HEK293 (cell line): ENCODE measurements around the gene PDE8B.

ENCODE experiments used
- CTCF ChIA-PET: fragments of 350-600 bp; formaldehyde crosslinking; extraction: SDS; loops from one replicate; lab custom pipeline; 2021; ENCODE audit warnings: antibody characterized with exemption; lab: Yijun Ruan, JAX
- POLR2A ChIA-PET: fragments of 300-600 bp; formaldehyde crosslinking; extraction: SDS; loops from one replicate; lab custom pipeline; 2020; ENCODE audit warnings: antibody characterized with exemption, inconsistent platforms; lab: Yijun Ruan, JAX
- H3K27ac ChIP-seq: fragments of 200-500 bp; sonication (Bioruptor generic); 2 replicates; pipeline ENCODE4 v1.5.1; 2014; ENCODE audit warnings: low read depth, low read length, control low read depth, inconsistent platforms; ENCODE audit errors: extremely low read depth
- H3K36me3 ChIP-seq, 2 experiments: fragments of 200-500 bp in 1 of 2; sonication (Bioruptor generic) in 1 of 2; 1 replicate in 1 of 2; 2 replicates in 1 of 2; pipeline ENCODE4 v1.5.1; 2014 to 2017; ENCODE audit warnings: inconsistent platforms in 2 of 2, low read length in 2 of 2; ENCODE audit not compliant: control insufficient read depth in 2 of 2, insufficient read depth in 1 of 2
- H3K4me1 ChIP-seq: fragments of 200-500 bp; sonication (Bioruptor generic); 2 replicates; pipeline ENCODE4 v1.5.1; 2014; ENCODE audit warnings: mild to moderate bottlenecking, low read length, inconsistent platforms; ENCODE audit not compliant: control insufficient read depth, insufficient read depth
- H3K4me3 ChIP-seq: 2 replicates; pipeline ENCODE4 v1.5.1; 2011; ENCODE audit warnings: low read depth, mild to moderate bottlenecking, control low read depth, low read length, moderate library complexity
- H3K9me3 ChIP-seq: fragments of 200-500 bp; sonication (Bioruptor generic); 2 replicates; pipeline ENCODE4 v1.5.1; 2014; ENCODE audit warnings: low read depth, low read length, inconsistent platforms; ENCODE audit not compliant: control insufficient read depth, insufficient read depth
- FEZF1 ChIP-seq: fragments of 450-650 bp; formaldehyde crosslinking; IDR thresholded peaks from 2 replicates; pipeline ENCODE4 v1.5.1; 2016; ENCODE audit warnings: missing biosample characterization, missing genetic modification characterization
- KLF10 ChIP-seq: fragments of 450-650 bp; IDR thresholded peaks from 2 replicates; pipeline ENCODE4 v1.5.1; 2018; ENCODE audit warnings: missing biosample characterization, mild to moderate bottlenecking, missing genetic modification characterization
- KLF8 ChIP-seq: fragments of 450-650 bp; formaldehyde crosslinking; IDR thresholded peaks from 2 replicates; pipeline ENCODE4 v1.5.1; 2016; ENCODE audit warnings: missing biosample characterization, missing genetic modification characterization
- MEIS1 ChIP-seq: sonication (generic); formaldehyde crosslinking; IDR thresholded peaks from 2 replicates; pipeline ENCODE4 v1.8.1; 2022; ENCODE audit warnings: missing genetic modification reagents, mild to moderate bottlenecking, borderline replicate concordance
- MYNN ChIP-seq: fragments of 450-650 bp; formaldehyde crosslinking; IDR thresholded peaks from 2 replicates; pipeline ENCODE4 v1.5.1; 2016; ENCODE audit warnings: missing biosample characterization, missing genetic modification characterization, borderline replicate concordance
- REPIN1 ChIP-seq: fragments of 450-650 bp; formaldehyde crosslinking; IDR thresholded peaks from 2 replicates; pipeline ENCODE4 v1.5.1; 2017; ENCODE audit warnings: missing biosample characterization, missing genetic modification characterization, low read depth
- SCRT1 ChIP-seq: fragments of 450-650 bp; formaldehyde crosslinking; IDR thresholded peaks from 2 replicates; pipeline ENCODE4 v1.5.1; 2016; ENCODE audit warnings: missing biosample characterization, missing genetic modification characterization, borderline replicate concordance
- ZBTB1 ChIP-seq: fragments of 450-650 bp; formaldehyde crosslinking; IDR thresholded peaks from 2 replicates; pipeline ENCODE4 v1.5.1; 2016; ENCODE audit warnings: missing biosample characterization, missing genetic modification characterization
- ZIC2 ChIP-seq: fragments of 450-650 bp; formaldehyde crosslinking; IDR thresholded peaks from 2 replicates; pipeline ENCODE4 v1.5.1; 2016; ENCODE audit warnings: missing biosample characterization, missing genetic modification characterization
- ZNF112 ChIP-seq: fragments of 450-650 bp; formaldehyde crosslinking; IDR thresholded peaks from 2 replicates; pipeline ENCODE4 v1.5.0; 2017; ENCODE audit warnings: missing biosample characterization, missing genetic modification characterization
- ZNF169 ChIP-seq: fragments of 450-650 bp; formaldehyde crosslinking; IDR thresholded peaks from 2 replicates; pipeline ENCODE4 v1.5.1; 2016; ENCODE audit warnings: missing biosample characterization, missing genetic modification characterization
- ZNF214 ChIP-seq: fragments of 450-650 bp; formaldehyde crosslinking; IDR thresholded peaks from 2 replicates; pipeline ENCODE4 v1.5.1; 2017; ENCODE audit warnings: missing biosample characterization, mild to moderate bottlenecking, missing genetic modification characterization, borderline replicate concordance
- ZNF223 ChIP-seq: fragments of 450-650 bp; formaldehyde crosslinking; IDR thresholded peaks from 2 replicates; pipeline ENCODE4 v1.5.1; 2016; ENCODE audit warnings: missing biosample characterization, missing genetic modification characterization
- ZNF239 ChIP-seq: fragments of 450-650 bp; formaldehyde crosslinking; IDR thresholded peaks from 2 replicates; pipeline ENCODE4 v1.5.1; 2016; ENCODE audit warnings: missing biosample characterization, missing genetic modification characterization
- ZNF350 ChIP-seq: fragments of 450-650 bp; formaldehyde crosslinking; IDR thresholded peaks from 2 replicates; pipeline ENCODE4 v1.5.0; 2017; ENCODE audit warnings: missing biosample characterization, mild to moderate bottlenecking, missing genetic modification characterization
- ZNF354C ChIP-seq: fragments of 450-650 bp; formaldehyde crosslinking; IDR thresholded peaks from 2 replicates; pipeline ENCODE4 v1.5.1; 2016; ENCODE audit warnings: missing biosample characterization, missing genetic modification characterization, low read depth, borderline replicate concordance
- ZNF423 ChIP-seq: fragments of 450-650 bp; formaldehyde crosslinking; IDR thresholded peaks from 2 replicates; pipeline ENCODE4 v1.5.1; 2016; ENCODE audit warnings: missing biosample characterization, missing genetic modification characterization
- ZNF433 ChIP-seq: fragments of 450-650 bp; formaldehyde crosslinking; IDR thresholded peaks from 2 replicates; pipeline ENCODE4 v1.5.1; 2016; ENCODE audit warnings: missing biosample characterization, missing genetic modification characterization, low read depth
- ZNF501 ChIP-seq: fragments of 450-650 bp; formaldehyde crosslinking; IDR thresholded peaks from 2 replicates; pipeline ENCODE4 v1.5.1; 2016; ENCODE audit warnings: missing biosample characterization, missing genetic modification characterization
- ZNF549 ChIP-seq: fragments of 450-650 bp; IDR thresholded peaks from 2 replicates; pipeline ENCODE4 v1.5.1; 2018; ENCODE audit warnings: missing biosample characterization, missing genetic modification characterization, mild to moderate bottlenecking, inconsistent platforms, moderate library complexity
- ZNF555 ChIP-seq: fragments of 450-650 bp; formaldehyde crosslinking; conservative IDR thresholded peaks from 2 replicates; pipeline ENCODE4 v1.5.1; 2017; ENCODE audit warnings: missing biosample characterization, mild to moderate bottlenecking, missing genetic modification characterization, inconsistent platforms
- ZNF561 ChIP-seq: fragments of 450-650 bp; IDR thresholded peaks from 2 replicates; pipeline ENCODE4 v1.5.1; 2018; ENCODE audit warnings: missing biosample characterization, missing genetic modification characterization, borderline replicate concordance
- ZNF629 ChIP-seq: fragments of 450-650 bp; formaldehyde crosslinking; IDR thresholded peaks from 2 replicates; pipeline ENCODE4 v1.5.1; 2017; ENCODE audit warnings: missing biosample characterization, missing genetic modification characterization
- ZNF670 ChIP-seq: fragments of 450-650 bp; formaldehyde crosslinking; IDR thresholded peaks from 2 replicates; pipeline ENCODE4 v1.5.1; 2016; ENCODE audit warnings: missing biosample characterization, missing genetic modification characterization, low read depth
- ZNF747 ChIP-seq: fragments of 450-650 bp; formaldehyde crosslinking; IDR thresholded peaks from 2 replicates; pipeline ENCODE4 v1.5.1; 2016; ENCODE audit warnings: missing biosample characterization, missing genetic modification characterization
- ZNF768 ChIP-seq: fragments of 450-650 bp; formaldehyde crosslinking; IDR thresholded peaks from 2 replicates; pipeline ENCODE4 v1.5.1; 2018; ENCODE audit warnings: missing biosample characterization, mild to moderate bottlenecking, missing genetic modification characterization
- ZNF776 ChIP-seq: fragments of 450-650 bp; formaldehyde crosslinking; IDR thresholded peaks from 2 replicates; pipeline ENCODE4 v1.5.0; 2017; ENCODE audit warnings: missing biosample characterization, missing genetic modification characterization, borderline replicate concordance
- ZXDB ChIP-seq: fragments of 450-650 bp; formaldehyde crosslinking; IDR thresholded peaks from 2 replicates; pipeline ENCODE4 v1.5.1; 2016; ENCODE audit warnings: missing biosample characterization, missing genetic modification characterization
- TF ChIP-seq, protein P1 (sequence below): fragments of 450-650 bp; formaldehyde crosslinking; IDR thresholded peaks from 2 replicates; pipeline ENCODE4 v1.5.1; 2016; ENCODE audit warnings: missing biosample characterization, missing genetic modification characterization
- TF ChIP-seq, protein P2 (sequence below): fragments of 450-650 bp; formaldehyde crosslinking; IDR thresholded peaks from 2 replicates; pipeline ENCODE4; 2016; ENCODE audit warnings: missing biosample characterization, missing genetic modification characterization
- TF ChIP-seq, protein P3 (sequence below): fragments of 450-650 bp; formaldehyde crosslinking; IDR thresholded peaks from 2 replicates; pipeline ENCODE4 v1.5.1; 2016; ENCODE audit warnings: missing biosample characterization, missing genetic modification characterization, low read depth

The PDE8B gene

DNA sequence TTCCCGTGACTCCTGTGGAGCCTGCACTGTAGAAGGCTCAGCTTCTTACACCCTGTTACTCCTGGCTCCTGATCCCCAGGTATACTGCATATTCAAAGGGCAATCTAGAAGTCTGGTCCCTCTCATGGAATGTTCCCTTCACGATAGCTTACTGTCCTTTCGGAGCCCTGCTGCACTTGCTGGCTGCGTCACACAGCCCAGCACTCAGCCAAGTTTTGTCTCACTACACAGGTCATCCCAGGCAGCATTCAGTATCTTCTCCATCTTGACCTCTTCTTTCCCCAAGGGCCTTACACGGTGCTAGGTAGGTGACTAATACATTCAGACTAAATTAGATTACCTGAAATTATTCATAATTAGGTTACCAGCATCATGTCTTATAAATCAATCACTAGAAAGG is 157.9 kb downstream of the PDE8B start:
- Histone ChIP-seq H3K9me3 (no peaks in the 10 kb centered on the region), H3K4me3 (no peak overlapping the region), H3K27ac (no peak overlapping the region), H3K4me1 (no peaks in the 10 kb centered on the region), H3K36me3 (no peaks in the 10 kb centered on the region)
- CTCF ChIA-PET = no interaction called here
- POLR2A ChIA-PET = no interaction called here
- TF ChIP-seq ZNF169 (tag by site-specific recombination) = no peak
- TF ChIP-seq ZNF354C (tag by site-specific recombination) = no peak
- TF ChIP-seq KLF8 (tag by site-specific recombination) = no peak
- no peak for TF ChIP-seq KLF10
- TF ChIP-seq ZNF112 = no peak
- TF ChIP-seq ZNF223 (tag by site-specific recombination) = no peak
- TF ChIP-seq, protein P1, sequence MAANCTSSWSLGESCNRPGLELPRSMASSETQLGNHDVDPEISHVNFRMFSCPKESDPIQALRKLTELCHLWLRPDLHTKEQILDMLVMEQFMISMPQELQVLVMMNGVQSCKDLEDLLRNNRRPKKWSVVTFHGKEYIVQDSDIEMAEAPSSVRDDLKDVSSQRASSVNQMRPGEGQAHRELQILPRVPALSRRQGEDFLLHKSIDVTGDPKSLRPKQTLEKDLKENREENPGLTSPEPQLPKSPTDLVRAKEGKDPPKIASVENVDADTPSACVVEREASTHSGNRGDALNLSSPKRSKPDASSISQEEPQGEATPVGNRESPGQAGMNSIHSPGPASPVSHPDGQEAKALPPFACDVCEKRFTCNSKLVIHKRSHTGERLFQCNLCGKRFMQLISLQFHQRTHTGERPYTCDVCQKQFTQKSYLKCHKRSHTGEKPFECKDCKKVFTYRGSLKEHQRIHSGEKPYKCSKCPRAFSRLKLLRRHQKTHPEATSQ (tag by site-specific recombination) = no peak
- no peak for TF ChIP-seq ZNF555
- no peak for TF ChIP-seq ZNF776 (tag by site-specific recombination)
- TF ChIP-seq ZNF350 (tag by site-specific recombination) = no peak
- TF ChIP-seq ZBTB1 (tag by site-specific recombination) = no peak
- TF ChIP-seq, protein P2, sequence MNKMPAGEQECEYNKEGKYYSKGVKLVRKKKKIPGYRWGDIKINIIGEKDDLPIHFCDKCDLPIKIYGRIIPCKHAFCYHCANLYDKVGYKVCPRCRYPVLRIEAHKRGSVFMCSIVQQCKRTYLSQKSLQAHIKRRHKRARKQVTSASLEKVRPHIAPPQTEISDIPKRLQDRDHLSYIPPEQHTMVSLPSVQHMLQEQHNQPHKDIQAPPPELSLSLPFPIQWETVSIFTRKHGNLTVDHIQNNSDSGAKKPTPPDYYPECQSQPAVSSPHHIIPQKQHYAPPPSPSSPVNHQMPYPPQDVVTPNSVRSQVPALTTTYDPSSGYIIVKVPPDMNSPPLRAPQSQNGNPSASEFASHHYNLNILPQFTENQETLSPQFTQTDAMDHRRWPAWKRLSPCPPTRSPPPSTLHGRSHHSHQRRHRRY (tag by site-specific recombination) = no peak
- no peak for TF ChIP-seq REPIN1 (tag by site-specific recombination)
- no peak for TF ChIP-seq ZNF768 (tag by site-specific recombination)
- TF ChIP-seq MEIS1 = no peak
- no peak for TF ChIP-seq ZNF214 (tag by site-specific recombination)
- TF ChIP-seq ZNF561 (tag by site-specific recombination) = no peak

DNA sequence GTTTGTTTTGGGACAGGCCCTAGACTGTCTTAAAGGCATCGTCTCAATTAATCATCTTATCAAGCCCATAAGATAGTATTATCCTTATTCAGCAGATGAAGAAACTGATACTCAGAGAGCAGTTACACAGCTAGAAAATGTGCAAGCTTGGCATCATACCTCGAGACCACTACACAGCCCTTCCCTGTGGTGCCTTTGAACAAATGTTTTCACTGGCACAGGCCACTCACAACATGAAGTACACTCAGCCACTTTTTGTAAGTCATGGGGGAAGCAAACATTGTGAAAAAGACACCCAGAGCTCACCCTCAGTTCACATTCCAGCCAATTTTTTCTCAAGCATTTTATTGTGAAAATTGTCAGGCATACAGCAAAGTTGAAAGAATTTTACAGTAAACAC is 159.1 kb downstream of the PDE8B start:
- Histone ChIP-seq H3K9me3 (no peaks in the 10 kb centered on the region), H3K36me3 (no peaks in the 10 kb centered on the region), H3K27ac (no peak overlapping the region), H3K4me1 (no peaks in the 10 kb centered on the region), H3K4me3 (no peak overlapping the region)
- CTCF ChIA-PET = no interaction called here
- POLR2A ChIA-PET = no interaction called here
- TF ChIP-seq KLF8 (tag by site-specific recombination) (no peak), ZXDB (tag by site-specific recombination) (no peak), ZNF433 (tag by site-specific recombination) (no peak), ZNF423 (tag by site-specific recombination) (no peak), MYNN (tag by site-specific recombination) (no peak), FEZF1 (tag by site-specific recombination) (no peak), ZNF239 (tag by site-specific recombination) (no peak), ZNF169 (tag by site-specific recombination) (no peak), ZNF501 (tag by site-specific recombination) (no peak), SCRT1 (tag by site-specific recombination) (no peak), ZNF747 (no peak), ZIC2 (tag by site-specific recombination) (no peak), ZNF629 (tag by site-specific recombination) (no peak), ZNF670 (no peak), ZNF549 (tag by site-specific recombination) (no peak)
- TF ChIP-seq, protein P1 (tag by site-specific recombination) = no peak
- TF ChIP-seq, protein P3, sequence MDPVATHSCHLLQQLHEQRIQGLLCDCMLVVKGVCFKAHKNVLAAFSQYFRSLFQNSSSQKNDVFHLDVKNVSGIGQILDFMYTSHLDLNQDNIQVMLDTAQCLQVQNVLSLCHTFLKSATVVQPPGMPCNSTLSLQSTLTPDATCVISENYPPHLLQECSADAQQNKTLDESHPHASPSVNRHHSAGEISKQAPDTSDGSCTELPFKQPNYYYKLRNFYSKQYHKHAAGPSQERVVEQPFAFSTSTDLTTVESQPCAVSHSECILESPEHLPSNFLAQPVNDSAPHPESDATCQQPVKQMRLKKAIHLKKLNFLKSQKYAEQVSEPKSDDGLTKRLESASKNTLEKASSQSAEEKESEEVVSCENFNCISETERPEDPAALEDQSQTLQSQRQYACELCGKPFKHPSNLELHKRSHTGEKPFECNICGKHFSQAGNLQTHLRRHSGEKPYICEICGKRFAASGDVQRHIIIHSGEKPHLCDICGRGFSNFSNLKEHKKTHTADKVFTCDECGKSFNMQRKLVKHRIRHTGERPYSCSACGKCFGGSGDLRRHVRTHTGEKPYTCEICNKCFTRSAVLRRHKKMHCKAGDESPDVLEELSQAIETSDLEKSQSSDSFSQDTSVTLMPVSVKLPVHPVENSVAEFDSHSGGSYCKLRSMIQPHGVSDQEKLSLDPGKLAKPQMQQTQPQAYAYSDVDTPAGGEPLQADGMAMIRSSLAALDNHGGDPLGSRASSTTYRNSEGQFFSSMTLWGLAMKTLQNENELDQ (tag by site-specific recombination) = no peak
